ENCODE data around the gene KCNJ5.

KCNJ5 gene

GRCh38 chr11:128872094-128872493 is 19.1 kb upstream of the KCNJ5 start:
- no peak for DNase-seq

GRCh38 chr11:128872594-128872993 is 18.6 kb upstream of the KCNJ5 start:
- DNase-seq, result no peak

- no peak for DNase-seq
These were observed 16.7 kb upstream of the KCNJ5 start for GRCh38 chr11:128874427-128874826.

- DNase-seq, result no peak
These were observed 15.0 kb upstream of the KCNJ5 start for GRCh38 chr11:128876133-128876650.

- no peak for DNase-seq
These were observed 13.4 kb upstream of the KCNJ5 start for GRCh38 chr11:128877726-128878125.

GRCh38 chr11:128878455-128878854 is 12.7 kb upstream of the KCNJ5 start:
- DNase-seq, result no peak

GRCh38 chr11:128879817-128880216 is 11.3 kb upstream of the KCNJ5 start:
- DNase-seq, result peak in 2 of 3 experiments; percentile 36 to 71

- no peak for DNase-seq
These were observed 9.9 kb upstream of the KCNJ5 start for GRCh38 chr11:128881221-128881620.

GRCh38 chr11:128882451-128882850 is 8.7 kb upstream of the KCNJ5 start:
- DNase-seq, result no peak

GRCh38 chr11:128884054-128884453 is 7.1 kb upstream of the KCNJ5 start:
- DNase-seq, result no peak

- peak; percentile 51 to 89 (median 69) for DNase-seq
These were observed 6.3 kb upstream of the KCNJ5 start for GRCh38 chr11:128884703-128885338.

- DNase-seq, result peak; percentile 5 to 63 (median 35)
These were observed 4.6 kb upstream of the KCNJ5 start for GRCh38 chr11:128886406-128887124.

GRCh38 chr11:128888034-128888985 is 2.8 kb upstream of the KCNJ5 start:
- no peak for DNase-seq

GRCh38 chr11:128889657-128890213 is 1.4 kb upstream of the KCNJ5 start:
- peak in 1 of 3 experiments; percentile 49 for DNase-seq

- no peak for DNase-seq
These were observed 977 bp upstream of the KCNJ5 start for GRCh38 chr11:128890216-128890542.

GRCh38 chr11:128891913-128892398 is 800 bp downstream of the KCNJ5 start:
- no peak for DNase-seq

GRCh38 chr11:128892866-128893565 is 1.9 kb downstream of the KCNJ5 start:
- DNase-seq, result no peak

- DNase-seq, result no peak
These were observed 2.6 kb downstream of the KCNJ5 start for GRCh38 chr11:128893578-128894285.

- no peak for DNase-seq
These were observed 3.1 kb downstream of the KCNJ5 start for GRCh38 chr11:128894286-128894681.

- no peak for DNase-seq
These were observed 3.5 kb downstream of the KCNJ5 start for GRCh38 chr11:128894685-128895084.

- no peak for DNase-seq
These were observed 4.4 kb downstream of the KCNJ5 start for GRCh38 chr11:128895526-128895925.

GRCh38 chr11:128896356-128896755 is 5.2 kb downstream of the KCNJ5 start:
- DNase-seq, result no peak
